Measurements from ENCODE around the gene TSHR. TPM values are rescaled to one million over a fixed set of nuclear protein-coding genes. Genes with fewer than 3 reads are reported as not detected.

The TSHR gene
- polyA plus RNA-seq, 2 donors = 0.02 TPM; not detected in 1

GRCh38 chr14:80959496-80959895, 4.1 kb downstream of the TSHR start:
- Histone ChIP-seq H3K4me3 (ENCODE audit: low read depth in 1 of 2, low read length in 2 of 2) (no peak overlapping the region), H3K27me3 (ENCODE audit: control insufficient read depth in 1 of 2, insufficient read depth in 2 of 2, low read length in 2 of 2) (no peaks in the 10 kb centered on the region), H3K4me1 (ENCODE audit: control insufficient read depth in 2 of 2, insufficient read depth in 2 of 2, low read length in 1 of 2) (peaks cover 0 to 5% of the 10 kb centered on the region in 2 donors), H3K9me3 (ENCODE audit: control insufficient read depth in 2 of 2, insufficient read depth in 1 of 2, low read depth in 1 of 2, low read length in 1 of 2) (no peaks in the 10 kb centered on the region), H3K36me3 (ENCODE audit: control insufficient read depth in 2 of 2, insufficient read depth in 2 of 2, low read length in 1 of 2) (no peaks in the 10 kb centered on the region), H3K27ac (ENCODE audit: low read depth in 2 of 2, low read length in 1 of 2) (no peak overlapping the region)
- 37 to 52% methylated on average over 4 of the region's 4 CpGs for WGBS, 2 donors

DNA sequence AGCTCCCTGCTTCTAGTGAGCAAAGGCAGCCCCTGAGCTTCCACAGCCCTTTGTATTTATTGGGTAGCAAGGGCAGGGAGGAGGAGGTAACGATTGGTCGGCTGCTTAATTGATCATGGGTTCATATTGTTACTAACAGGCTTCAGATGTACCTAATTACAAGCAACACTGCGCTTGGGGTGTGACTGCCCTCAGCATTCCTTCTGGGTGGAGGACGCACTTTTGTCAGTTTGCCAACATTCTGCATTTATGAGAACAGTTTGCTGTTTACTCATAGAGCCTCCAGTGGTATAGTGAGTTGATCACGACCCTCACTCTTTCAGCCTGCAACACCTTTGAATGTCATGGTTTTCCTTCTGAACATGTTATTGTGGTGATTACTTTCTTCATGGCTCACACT, 9.6 kb downstream of the TSHR start:
- WGBS, 2 donors = 71 to 73% methylated on average over 5 of the region's 5 CpGs

GRCh38 chr14:80973931-80974641, 18.7 kb downstream of the TSHR start:
- H3K4me3 ChIP-seq (ENCODE audit: low read depth in 1 of 2, low read length in 2 of 2) = no peak overlapping the region
- no peaks in the 10 kb centered on the region for H3K27me3 ChIP-seq (ENCODE audit: control insufficient read depth in 1 of 2, insufficient read depth in 2 of 2, low read length in 2 of 2)
- H3K9me3 ChIP-seq (ENCODE audit: control insufficient read depth in 2 of 2, insufficient read depth in 1 of 2, low read depth in 1 of 2, low read length in 1 of 2) = no peaks in the 10 kb centered on the region
- H3K27ac ChIP-seq (ENCODE audit: low read depth in 2 of 2, low read length in 1 of 2) = no peak overlapping the region
- WGBS, 2 donors = 36 to 45% methylated on average over 5 of the region's 5 CpGs
- no peaks in the 10 kb centered on the region for H3K36me3 ChIP-seq (ENCODE audit: control insufficient read depth in 2 of 2, insufficient read depth in 2 of 2, low read length in 1 of 2)
- H3K4me1 ChIP-seq (ENCODE audit: control insufficient read depth in 2 of 2, insufficient read depth in 2 of 2, low read length in 1 of 2) = no peaks in the 10 kb centered on the region

More for the DNA sequence above, 9.6 kb downstream of the TSHR start:
- no peak overlapping the region for H3K27ac ChIP-seq (ENCODE audit: low read depth in 2 of 2, low read length in 1 of 2)
- H3K36me3 ChIP-seq (ENCODE audit: control insufficient read depth in 2 of 2, insufficient read depth in 2 of 2, low read length in 1 of 2) = no peaks in the 10 kb centered on the region
- H3K4me3 ChIP-seq (ENCODE audit: low read depth in 1 of 2, low read length in 2 of 2) = no peak overlapping the region
- no peaks in the 10 kb centered on the region for H3K27me3 ChIP-seq (ENCODE audit: control insufficient read depth in 1 of 2, insufficient read depth in 2 of 2, low read length in 2 of 2)
- H3K9me3 ChIP-seq (ENCODE audit: control insufficient read depth in 2 of 2, insufficient read depth in 1 of 2, low read depth in 1 of 2, low read length in 1 of 2) = no peaks in the 10 kb centered on the region
- H3K4me1 ChIP-seq (ENCODE audit: control insufficient read depth in 2 of 2, insufficient read depth in 2 of 2, low read length in 1 of 2) = no peaks in the 10 kb centered on the region

DNA sequence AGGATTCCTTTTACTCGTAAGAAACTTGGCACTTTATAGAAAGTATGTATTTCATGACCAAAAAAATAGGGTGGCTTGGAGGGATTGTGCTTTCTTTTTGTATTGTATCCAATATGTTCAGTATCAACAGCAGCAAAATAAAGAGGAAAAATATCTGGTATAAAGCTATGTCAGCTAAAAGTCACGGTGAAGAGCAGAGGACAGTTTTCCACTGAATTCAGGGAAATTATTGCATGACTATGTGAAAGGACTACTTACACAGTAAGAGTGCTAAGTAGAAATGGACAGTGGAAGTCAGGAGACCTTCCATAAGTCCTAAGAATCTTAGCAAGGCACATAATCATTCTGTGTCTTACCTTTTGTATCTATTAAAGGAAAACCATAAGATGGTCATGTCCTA, 19.3 kb downstream of the TSHR start:
- H3K4me1 ChIP-seq (ENCODE audit: control insufficient read depth in 2 of 2, insufficient read depth in 2 of 2, low read length in 1 of 2) = no peaks in the 10 kb centered on the region
- no peaks in the 10 kb centered on the region for H3K27me3 ChIP-seq (ENCODE audit: control insufficient read depth in 1 of 2, insufficient read depth in 2 of 2, low read length in 2 of 2)
- no peak overlapping the region for H3K4me3 ChIP-seq (ENCODE audit: low read depth in 1 of 2, low read length in 2 of 2)
- WGBS, 2 donors = 32 to 53% methylated on average over 2 of the region's 2 CpGs
- H3K9me3 ChIP-seq (ENCODE audit: control insufficient read depth in 2 of 2, insufficient read depth in 1 of 2, low read depth in 1 of 2, low read length in 1 of 2) = no peaks in the 10 kb centered on the region
- H3K36me3 ChIP-seq (ENCODE audit: control insufficient read depth in 2 of 2, insufficient read depth in 2 of 2, low read length in 1 of 2) = no peaks in the 10 kb centered on the region
- H3K27ac ChIP-seq (ENCODE audit: low read depth in 2 of 2, low read length in 1 of 2) = no peak overlapping the region

DNA sequence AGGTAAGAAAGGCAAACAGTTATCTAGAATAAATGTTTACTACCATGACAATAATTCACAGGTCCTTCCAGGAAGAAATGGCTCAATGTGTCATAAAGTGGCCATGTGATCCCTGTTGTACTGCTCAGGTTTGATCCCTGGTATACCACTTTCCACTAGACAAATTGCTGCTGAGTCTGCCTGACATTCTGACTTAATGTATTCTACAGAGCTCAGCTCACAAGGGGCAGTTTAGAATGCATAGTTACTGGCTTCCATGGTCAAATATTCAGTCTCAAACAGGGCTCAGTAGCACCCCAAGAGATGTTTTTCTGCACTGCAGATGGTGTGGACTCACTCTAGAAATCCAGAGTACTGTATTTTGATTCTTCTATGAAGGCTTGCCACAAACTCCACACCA, 21.8 kb downstream of the TSHR start:
- Histone ChIP-seq H3K4me1 (ENCODE audit: control insufficient read depth in 2 of 2, insufficient read depth in 2 of 2, low read length in 1 of 2) (no peaks in the 10 kb centered on the region), H3K4me3 (ENCODE audit: low read depth in 1 of 2, low read length in 2 of 2) (no peak overlapping the region), H3K36me3 (ENCODE audit: control insufficient read depth in 2 of 2, insufficient read depth in 2 of 2, low read length in 1 of 2) (no peaks in the 10 kb centered on the region), H3K27me3 (ENCODE audit: control insufficient read depth in 1 of 2, insufficient read depth in 2 of 2, low read length in 2 of 2) (no peaks in the 10 kb centered on the region), H3K27ac (ENCODE audit: low read depth in 2 of 2, low read length in 1 of 2) (no peak overlapping the region), H3K9me3 (ENCODE audit: control insufficient read depth in 2 of 2, insufficient read depth in 1 of 2, low read depth in 1 of 2, low read length in 1 of 2) (no peaks in the 10 kb centered on the region)

DNA sequence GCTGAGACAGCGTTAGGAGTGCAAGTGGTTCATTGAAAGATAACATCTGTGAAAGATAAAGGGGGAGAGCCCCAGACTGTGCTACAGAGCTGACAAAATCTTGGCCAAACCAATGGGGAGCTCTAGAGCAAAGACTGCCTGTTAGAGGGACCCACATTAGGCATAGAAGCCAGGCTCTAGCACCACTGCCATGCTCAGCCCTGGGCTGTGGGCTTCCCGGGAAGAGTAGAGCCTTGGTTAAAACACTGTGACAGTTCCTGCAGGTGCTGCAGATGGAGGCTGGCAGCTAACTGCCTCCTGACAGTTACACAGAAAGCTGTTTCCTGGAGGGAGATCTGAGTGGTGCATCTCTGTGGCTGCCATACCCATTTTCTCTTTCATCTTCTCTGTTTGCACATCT, 23.0 kb downstream of the TSHR start:
- H3K9me3 ChIP-seq (ENCODE audit: control insufficient read depth in 2 of 2, insufficient read depth in 1 of 2, low read depth in 1 of 2, low read length in 1 of 2) = no peaks in the 10 kb centered on the region
- 64% methylated on average over 2 of the region's 2 CpGs for WGBS, 2 donors
- no peaks in the 10 kb centered on the region for H3K27me3 ChIP-seq (ENCODE audit: control insufficient read depth in 1 of 2, insufficient read depth in 2 of 2, low read length in 2 of 2)
- no peaks in the 10 kb centered on the region for H3K4me1 ChIP-seq (ENCODE audit: control insufficient read depth in 2 of 2, insufficient read depth in 2 of 2, low read length in 1 of 2)
- H3K4me3 ChIP-seq (ENCODE audit: low read depth in 1 of 2, low read length in 2 of 2) = no peak overlapping the region
- H3K36me3 ChIP-seq (ENCODE audit: control insufficient read depth in 2 of 2, insufficient read depth in 2 of 2, low read length in 1 of 2) = no peaks in the 10 kb centered on the region
- no peak overlapping the region for H3K27ac ChIP-seq (ENCODE audit: low read depth in 2 of 2, low read length in 1 of 2)

GRCh38 chr14:80979951-80980350, 24.5 kb downstream of the TSHR start:
- H3K27ac ChIP-seq (ENCODE audit: low read depth in 2 of 2, low read length in 1 of 2) = no peak overlapping the region
- no peak overlapping the region for H3K4me3 ChIP-seq (ENCODE audit: low read depth in 1 of 2, low read length in 2 of 2)
- no peaks in the 10 kb centered on the region for H3K4me1 ChIP-seq (ENCODE audit: control insufficient read depth in 2 of 2, insufficient read depth in 2 of 2, low read length in 1 of 2)
- no peaks in the 10 kb centered on the region for H3K36me3 ChIP-seq (ENCODE audit: control insufficient read depth in 2 of 2, insufficient read depth in 2 of 2, low read length in 1 of 2)
- no peaks in the 10 kb centered on the region for H3K9me3 ChIP-seq (ENCODE audit: control insufficient read depth in 2 of 2, insufficient read depth in 1 of 2, low read depth in 1 of 2, low read length in 1 of 2)
- no peaks in the 10 kb centered on the region for H3K27me3 ChIP-seq (ENCODE audit: control insufficient read depth in 1 of 2, insufficient read depth in 2 of 2, low read length in 2 of 2)
- 83 to 88% methylated on average over 2 of the region's 2 CpGs for WGBS, 2 donors

GRCh38 chr14:80981156-80981555, 25.7 kb downstream of the TSHR start:
- H3K4me3 ChIP-seq (ENCODE audit: low read depth in 1 of 2, low read length in 2 of 2) = no peak overlapping the region
- H3K36me3 ChIP-seq (ENCODE audit: control insufficient read depth in 2 of 2, insufficient read depth in 2 of 2, low read length in 1 of 2) = no peaks in the 10 kb centered on the region
- no peaks in the 10 kb centered on the region for H3K27me3 ChIP-seq (ENCODE audit: control insufficient read depth in 1 of 2, insufficient read depth in 2 of 2, low read length in 2 of 2)
- whole genome bisulfite sequencing, 2 donors = 71 to 83% methylated on average over 3 of the region's 3 CpGs
- H3K4me1 ChIP-seq (ENCODE audit: control insufficient read depth in 2 of 2, insufficient read depth in 2 of 2, low read length in 1 of 2) = no peaks in the 10 kb centered on the region
- H3K27ac ChIP-seq (ENCODE audit: low read depth in 2 of 2, low read length in 1 of 2) = no peak overlapping the region
- H3K9me3 ChIP-seq (ENCODE audit: control insufficient read depth in 2 of 2, insufficient read depth in 1 of 2, low read depth in 1 of 2, low read length in 1 of 2) = no peaks in the 10 kb centered on the region

DNA sequence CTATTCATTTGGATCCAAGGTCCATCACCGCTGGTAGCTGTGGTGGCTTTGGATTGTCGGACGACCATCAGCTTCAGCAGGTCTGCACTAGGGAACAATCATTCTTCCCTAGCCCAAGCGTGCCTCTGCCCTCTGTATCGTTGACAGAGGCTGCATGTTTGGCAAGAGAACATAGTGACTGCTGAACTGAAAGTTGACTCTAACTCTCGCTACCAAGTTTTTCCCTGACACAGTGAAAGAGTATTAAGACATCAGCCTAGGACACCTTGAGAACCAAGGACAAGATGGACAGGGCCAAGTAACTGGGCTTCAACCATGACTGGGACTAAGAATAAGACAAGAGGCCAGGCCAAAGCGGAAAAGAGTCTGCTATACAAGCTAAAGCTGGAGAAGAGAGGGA, 26.3 kb downstream of the TSHR start:
- no peak overlapping the region for H3K27ac ChIP-seq (ENCODE audit: low read depth in 2 of 2, low read length in 1 of 2)
- H3K9me3 ChIP-seq (ENCODE audit: control insufficient read depth in 2 of 2, insufficient read depth in 1 of 2, low read depth in 1 of 2, low read length in 1 of 2) = no peaks in the 10 kb centered on the region
- H3K27me3 ChIP-seq (ENCODE audit: control insufficient read depth in 1 of 2, insufficient read depth in 2 of 2, low read length in 2 of 2) = no peaks in the 10 kb centered on the region
- H3K4me3 ChIP-seq (ENCODE audit: low read depth in 1 of 2, low read length in 2 of 2) = no peak overlapping the region
- WGBS, 2 donors = 80 to 88% methylated on average over 7 of the region's 7 CpGs
- no peaks in the 10 kb centered on the region for H3K4me1 ChIP-seq (ENCODE audit: control insufficient read depth in 2 of 2, insufficient read depth in 2 of 2, low read length in 1 of 2)
- H3K36me3 ChIP-seq (ENCODE audit: control insufficient read depth in 2 of 2, insufficient read depth in 2 of 2, low read length in 1 of 2) = no peaks in the 10 kb centered on the region

GRCh38 chr14:80982711-80983110, 27.3 kb downstream of the TSHR start:
- WGBS, 2 donors = 84% methylated on average over 2 of the region's 2 CpGs
- Histone ChIP-seq H3K27me3 (ENCODE audit: control insufficient read depth in 1 of 2, insufficient read depth in 2 of 2, low read length in 2 of 2) (no peaks in the 10 kb centered on the region), H3K4me1 (ENCODE audit: control insufficient read depth in 2 of 2, insufficient read depth in 2 of 2, low read length in 1 of 2) (no peaks in the 10 kb centered on the region), H3K27ac (ENCODE audit: low read depth in 2 of 2, low read length in 1 of 2) (no peak overlapping the region), H3K36me3 (ENCODE audit: control insufficient read depth in 2 of 2, insufficient read depth in 2 of 2, low read length in 1 of 2) (no peaks in the 10 kb centered on the region), H3K9me3 (ENCODE audit: control insufficient read depth in 2 of 2, insufficient read depth in 1 of 2, low read depth in 1 of 2, low read length in 1 of 2) (no peaks in the 10 kb centered on the region), H3K4me3 (ENCODE audit: low read depth in 1 of 2, low read length in 2 of 2) (no peak overlapping the region)

Data from esophagus (tissue), 2 donors.